Astrocyte of the cerebellum (primary cell): ENCODE results near the gene NDOR1.

Experiments used
- DNase-seq: peaks from one replicate; pipeline ENCODE4 v3.0.0-alpha.2; 2011; ENCODE audit warnings: low read depth
- H3K4me3 ChIP-seq: 2 replicates; pipeline ENCODE4 v1.5.1; 2011; ENCODE audit warnings: mild to moderate bottlenecking, low read depth, low read length, moderate library complexity
- CTCF ChIP-seq: IDR thresholded peaks from 2 replicates; pipeline ENCODE4 v1.5.1; 2012; ENCODE audit warnings: low read length, low read depth, moderate library complexity, mild to moderate bottlenecking; ENCODE audit errors: missing control alignments
- in situ Hi-C: cut with HindIII; loops from 2 replicates; pipeline ENCODE4 v1.10.0; 2017; ENCODE audit warnings: low sequenced_read_pairs

Gene NDOR1

GRCh38 chr9:137215196-137215986 lies 9.9 kb downstream of the NDOR1 start:
- TF ChIP-seq CTCF = no peak
- H3K4me3 ChIP-seq = no peak overlapping the region
- in situ Hi-C loops = no loop called here
- no peak for DNase-seq

- in situ Hi-C loops = no loop called here
- no peak for TF ChIP-seq CTCF
- no peak overlapping the region for H3K4me3 ChIP-seq
- no peak for DNase-seq
Measured at GRCh38 chr9:137216188-137216965, 10.9 kb downstream of the NDOR1 start.

- TF ChIP-seq CTCF = no peak
- in situ Hi-C loops = no loop called here
- H3K4me3 ChIP-seq = no peak overlapping the region
- DNase-seq = no peak
Measured at GRCh38 chr9:137217276-137218211, 12.0 kb downstream of the NDOR1 start.

GRCh38 chr9:137218212-137218753 lies 12.8 kb downstream of the NDOR1 start:
- TF ChIP-seq CTCF = no peak
- in situ Hi-C loops = no loop called here

GRCh38 chr9:137218754-137219271 lies 13.3 kb downstream of the NDOR1 start:
- in situ Hi-C loops = no loop called here
- DNase-seq = no peak
- H3K4me3 ChIP-seq = no peak overlapping the region
- TF ChIP-seq CTCF = no peak

More at GRCh38 chr9:137218212-137218753, 12.8 kb downstream of the NDOR1 start:
- H3K4me3 ChIP-seq = no peak overlapping the region
- DNase-seq = no peak
